Activated naive CD8-positive, alpha-beta T cell (primary cell): Measurements from ENCODE around the gene KMT2C.

Experiments
- H3K27ac Mint-ChIP-seq: one replicate; pipeline ENCODE4 v1.8.0; 2021; ENCODE audit warnings: mixed read lengths
- H3K27me3 Mint-ChIP-seq: one replicate; pipeline ENCODE4 v1.8.0; 2021; ENCODE audit warnings: mixed read lengths
- H3K36me3 Mint-ChIP-seq: one replicate; pipeline ENCODE4 v1.8.0; 2021; ENCODE audit warnings: mixed read lengths
- H3K4me1 Mint-ChIP-seq: one replicate; pipeline ENCODE4 v1.8.0; 2021; ENCODE audit warnings: low read depth, mixed read lengths
- H3K4me3 Mint-ChIP-seq: one replicate; pipeline ENCODE4 v1.8.0; 2021; ENCODE audit warnings: mild to moderate bottlenecking, mixed read lengths
- H3K9me3 Mint-ChIP-seq: one replicate; pipeline ENCODE4 v1.8.0; 2021; ENCODE audit warnings: low read depth, mixed read lengths

KMT2C gene

GRCh38 chr7:152106990-152107389, 328.8 kb downstream of the KMT2C start:
- H3K4me1 Mint-ChIP-seq, result peaks cover 3% of the 10 kb centered on the region
- no peak overlapping the region for H3K4me3 Mint-ChIP-seq
- H3K9me3 Mint-ChIP-seq, result no peaks in the 10 kb centered on the region
- H3K36me3 Mint-ChIP-seq, result peaks cover 16% of the 10 kb centered on the region
- H3K27ac Mint-ChIP-seq, result no peak overlapping the region
- no peaks in the 10 kb centered on the region for H3K27me3 Mint-ChIP-seq

DNA sequence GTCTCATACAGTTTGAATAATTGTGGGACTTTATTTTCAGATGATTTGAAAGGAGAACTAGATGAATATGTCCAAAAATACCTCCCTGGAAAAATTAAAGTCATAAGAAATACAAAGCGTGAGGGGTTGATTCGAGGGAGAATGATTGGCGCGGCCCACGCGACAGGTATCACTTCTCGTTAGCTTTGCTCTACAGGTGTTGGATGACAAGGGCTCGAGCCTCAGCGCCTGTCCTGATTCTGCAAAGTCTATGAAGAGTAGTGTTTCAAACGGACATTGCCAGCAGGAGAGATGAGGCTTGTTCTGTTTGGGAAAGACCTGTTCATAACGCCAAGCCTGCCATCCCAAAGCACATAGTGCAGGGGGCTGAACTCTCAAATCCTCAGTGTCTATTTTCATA, 330.6 kb downstream of the KMT2C start:
- Mint-ChIP-seq H3K27me3 (no peaks in the 10 kb centered on the region), H3K4me1 (peaks cover 3% of the 10 kb centered on the region), H3K36me3 (peaks cover 18% of the 10 kb centered on the region), H3K9me3 (no peaks in the 10 kb centered on the region), H3K4me3 (no peak overlapping the region), H3K27ac (peak overlapping the region; percentile 4)

DNA sequence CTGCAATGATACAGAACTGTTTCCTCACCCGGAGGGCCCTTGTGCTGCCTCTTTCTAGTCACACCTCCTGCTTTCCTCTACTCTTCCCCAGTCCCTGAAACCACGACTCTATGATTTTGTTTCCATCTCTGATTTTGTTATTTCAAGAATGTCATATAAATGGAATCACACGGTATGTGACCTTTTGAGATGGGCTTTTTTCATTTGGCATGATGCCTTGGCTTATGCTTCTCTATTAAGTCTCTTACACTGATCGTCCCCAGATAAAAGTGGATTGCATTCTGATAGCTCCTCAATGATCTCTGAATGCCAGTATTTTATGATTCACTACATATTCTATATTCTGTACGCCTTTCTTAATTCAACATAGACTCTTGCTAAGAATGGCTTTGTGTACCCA, 332.1 kb downstream of the KMT2C start:
- no peaks in the 10 kb centered on the region for H3K27me3 Mint-ChIP-seq
- no peaks in the 10 kb centered on the region for H3K4me1 Mint-ChIP-seq
- H3K36me3 Mint-ChIP-seq, result peaks cover 12% of the 10 kb centered on the region
- no peaks in the 10 kb centered on the region for H3K9me3 Mint-ChIP-seq
- peak overlapping the region; percentile 36 for H3K27ac Mint-ChIP-seq
- no peak overlapping the region for H3K4me3 Mint-ChIP-seq

DNA sequence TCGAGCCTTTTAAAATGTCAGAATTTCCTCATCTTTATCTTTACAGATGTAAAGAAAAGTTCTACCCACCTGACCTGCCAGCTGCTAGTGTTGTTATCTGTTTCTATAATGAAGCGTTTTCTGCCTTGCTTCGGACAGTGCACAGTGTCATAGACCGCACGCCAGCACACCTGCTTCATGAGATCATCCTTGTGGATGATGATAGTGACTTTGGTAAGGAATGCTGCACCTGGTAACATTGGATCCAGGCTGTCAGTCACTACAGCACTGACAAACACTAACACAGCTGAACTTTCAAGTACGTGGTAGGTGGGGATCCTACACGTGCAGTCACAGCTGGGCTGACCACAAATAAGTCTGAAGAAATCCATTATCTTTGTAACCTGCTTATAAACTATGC, 332.7 kb downstream of the KMT2C start:
- H3K27me3 Mint-ChIP-seq, result no peaks in the 10 kb centered on the region
- no peaks in the 10 kb centered on the region for H3K4me1 Mint-ChIP-seq
- peaks cover 12% of the 10 kb centered on the region for H3K36me3 Mint-ChIP-seq
- H3K4me3 Mint-ChIP-seq, result no peak overlapping the region
- H3K9me3 Mint-ChIP-seq, result no peaks in the 10 kb centered on the region
- H3K27ac Mint-ChIP-seq, result no peak overlapping the region

DNA sequence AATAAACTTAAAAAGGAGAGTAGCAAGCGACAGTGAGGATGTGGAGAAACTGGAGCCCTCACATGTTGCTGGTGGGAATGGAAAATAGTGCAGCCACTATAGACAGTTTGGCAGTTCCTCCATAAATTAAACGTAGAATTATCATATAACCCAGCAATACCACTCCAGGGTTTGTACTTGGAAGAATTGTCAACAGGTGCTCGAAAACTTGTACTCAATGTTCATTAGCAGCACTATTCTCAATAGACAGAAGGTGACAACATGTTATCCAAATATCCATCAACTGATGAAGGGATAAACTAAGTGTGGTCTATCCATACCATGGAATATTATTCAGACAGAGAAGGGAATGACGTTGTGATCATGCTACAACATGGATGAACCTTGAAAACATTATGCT, 338.5 kb downstream of the KMT2C start:
- Mint-ChIP-seq H3K27me3 (no peaks in the 10 kb centered on the region), H3K4me3 (no peak overlapping the region), H3K36me3 (peaks cover 6% of the 10 kb centered on the region)

DNA sequence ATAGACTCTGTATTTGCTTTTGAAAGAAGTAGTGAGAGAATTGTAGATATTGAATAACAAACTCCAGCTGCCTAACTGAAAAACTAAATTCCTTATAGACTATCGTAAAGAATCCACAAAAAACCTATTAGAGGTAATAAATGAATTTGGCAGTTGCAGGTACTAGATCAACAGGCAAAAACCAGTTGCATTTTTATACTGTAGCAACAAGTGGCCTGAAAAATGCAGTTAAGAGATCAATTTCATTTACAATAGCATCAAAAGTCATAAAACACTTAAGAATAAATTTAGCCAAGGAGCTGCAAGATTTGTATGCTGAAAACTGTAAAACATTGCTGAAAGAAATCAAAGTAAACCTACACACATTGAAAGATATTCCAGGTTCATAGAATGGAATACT, 340.0 kb downstream of the KMT2C start:
- Mint-ChIP-seq H3K4me1 (peaks cover 3% of the 10 kb centered on the region), H3K4me3 (no peak overlapping the region), H3K27me3 (no peaks in the 10 kb centered on the region), H3K27ac (no peak overlapping the region), H3K9me3 (no peaks in the 10 kb centered on the region), H3K36me3 (peaks cover 10% of the 10 kb centered on the region)

More for the DNA sequence above, 338.5 kb downstream of the KMT2C start:
- Mint-ChIP-seq H3K9me3 (no peaks in the 10 kb centered on the region), H3K4me1 (no peaks in the 10 kb centered on the region), H3K27ac (no peak overlapping the region)

DNA sequence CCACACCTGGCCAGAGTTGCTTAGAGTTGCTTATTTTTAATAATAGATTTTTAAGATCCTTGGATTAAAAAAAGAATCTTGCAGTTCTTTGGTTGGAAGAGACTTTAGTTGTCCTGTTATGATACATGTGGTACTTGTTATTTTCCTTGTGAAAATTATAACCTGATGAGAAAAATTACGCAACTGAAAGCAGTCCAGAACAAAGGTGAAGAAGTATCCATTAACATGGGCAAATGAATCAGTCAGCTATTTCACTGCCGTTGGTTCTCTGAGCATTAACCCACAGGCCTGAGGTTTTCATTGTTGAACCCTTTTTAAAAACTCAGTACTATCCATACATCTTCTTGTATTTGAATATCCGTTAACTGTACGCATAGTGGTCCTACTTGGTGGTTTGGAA, 342.1 kb downstream of the KMT2C start:
- Mint-ChIP-seq H3K27me3 (no peaks in the 10 kb centered on the region), H3K4me1 (peaks cover 3% of the 10 kb centered on the region), H3K27ac (no peak overlapping the region), H3K36me3 (peaks cover 20% of the 10 kb centered on the region), H3K4me3 (no peak overlapping the region), H3K9me3 (peaks cover under 1% of the 10 kb centered on the region)

DNA sequence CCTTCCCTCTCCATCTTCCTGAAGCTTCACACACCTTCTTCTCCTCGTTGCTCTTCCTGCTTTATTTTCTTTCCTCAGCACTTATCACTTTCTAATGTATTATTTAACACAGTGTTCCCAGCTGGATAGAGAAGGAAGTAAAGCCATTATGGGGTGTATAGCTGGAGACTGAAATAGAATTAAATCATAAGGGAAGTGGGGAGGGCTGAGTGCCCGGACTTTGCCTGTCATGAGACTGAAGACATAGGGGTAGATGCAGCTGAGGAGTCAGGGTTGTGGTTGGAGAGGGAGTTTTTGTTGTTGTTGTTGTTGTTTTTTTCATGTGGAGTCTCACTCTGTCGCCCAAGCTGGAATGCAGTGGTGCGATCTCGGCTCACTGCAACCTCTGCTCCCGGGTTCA, 345.1 kb downstream of the KMT2C start:
- peaks cover 31% of the 10 kb centered on the region for H3K36me3 Mint-ChIP-seq
- no peaks in the 10 kb centered on the region for H3K27me3 Mint-ChIP-seq
- H3K9me3 Mint-ChIP-seq, result peaks cover 14% of the 10 kb centered on the region
- H3K4me1 Mint-ChIP-seq, result peaks cover 3% of the 10 kb centered on the region
- no peak overlapping the region for H3K4me3 Mint-ChIP-seq
- no peak overlapping the region for H3K27ac Mint-ChIP-seq

- H3K4me1 Mint-ChIP-seq, result peaks cover 7% of the 10 kb centered on the region
- peaks cover 41% of the 10 kb centered on the region for H3K36me3 Mint-ChIP-seq
- no peak overlapping the region for H3K4me3 Mint-ChIP-seq
- H3K27ac Mint-ChIP-seq, result no peak overlapping the region
- H3K27me3 Mint-ChIP-seq, result no peaks in the 10 kb centered on the region
- H3K9me3 Mint-ChIP-seq, result peaks cover 14% of the 10 kb centered on the region
Measured at GRCh38 chr7:152089183-152089582, 346.6 kb downstream of the KMT2C start.

GRCh38 chr7:152086513-152086912, 349.3 kb downstream of the KMT2C start:
- Mint-ChIP-seq H3K27ac (no peak overlapping the region), H3K4me3 (no peak overlapping the region), H3K36me3 (peaks cover 45% of the 10 kb centered on the region), H3K4me1 (peaks cover 4% of the 10 kb centered on the region), H3K27me3 (no peaks in the 10 kb centered on the region), H3K9me3 (peaks cover 14% of the 10 kb centered on the region)

DNA sequence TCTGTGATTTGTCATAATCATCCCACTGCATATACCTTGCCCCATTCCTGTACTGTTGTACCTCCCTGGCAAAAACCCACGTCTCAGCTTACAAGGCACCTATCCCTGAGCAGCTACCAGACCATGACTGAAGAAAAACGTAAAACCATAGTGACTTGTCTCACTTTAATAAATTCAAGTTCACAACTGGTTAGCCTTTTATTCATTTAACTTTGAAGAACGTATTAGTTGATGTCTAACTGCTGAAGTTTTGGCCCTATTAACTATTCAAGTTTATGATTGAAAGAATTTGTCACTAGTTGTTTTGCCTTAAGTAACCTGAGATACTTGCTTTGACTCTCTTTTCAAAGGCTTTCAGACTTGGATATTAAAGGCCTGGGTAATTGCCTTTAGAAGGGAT, 350.7 kb downstream of the KMT2C start:
- no peak overlapping the region for H3K27ac Mint-ChIP-seq
- peaks cover 43% of the 10 kb centered on the region for H3K36me3 Mint-ChIP-seq
- H3K27me3 Mint-ChIP-seq, result no peaks in the 10 kb centered on the region
- H3K4me1 Mint-ChIP-seq, result peaks cover 10% of the 10 kb centered on the region
- H3K4me3 Mint-ChIP-seq, result no peak overlapping the region
- peaks cover 14% of the 10 kb centered on the region for H3K9me3 Mint-ChIP-seq
